Cardiac muscle cell (in vitro differentiated cells and primary cell): Measurements from ENCODE around the gene BBOX1. TPM values are rescaled to one million over a fixed set of nuclear protein-coding genes. Genes with fewer than 3 reads are reported as not detected.
"Not testable (repeated sequence)": the region's sequence is repeated elsewhere in the genome, so short reads cannot be mapped to it uniquely, and the experiment has no call there.

Source experiments
- DNase-seq, 2 donors: peaks; one replicate each; pipeline versions ENCODE4 v3.0.0 to v3.0.0-alpha.2; 2010 to 2017; ENCODE audit warnings: low read depth in 1 of 2, low spot score in 1 of 2
- H3K27ac ChIP-seq: fragments of 200-600 bp; sonication (generic); 2 replicates; pipeline ENCODE4 v1.5.1; 2016
- H3K27me3 ChIP-seq: fragments of 200-600 bp; sonication (generic); 2 replicates; pipeline ENCODE4 v1.6.0; 2016; ENCODE audit warnings: control low read depth
- H3K36me3 ChIP-seq: fragments of 200-600 bp; sonication (generic); 2 replicates; pipeline ENCODE4 v1.5.1; 2016; ENCODE audit warnings: control low read depth
- H3K4me1 ChIP-seq: fragments of 200-600 bp; sonication (generic); 2 replicates; pipeline ENCODE4 v1.8.1; 2017; ENCODE audit warnings: low read depth, mild to moderate bottlenecking, mixed run types
- H3K4me3 ChIP-seq: fragments of 200-600 bp; sonication (generic); 2 replicates; pipeline ENCODE4 v1.5.1; 2016; ENCODE audit warnings: mild to moderate bottlenecking
- H3K9me3 ChIP-seq: fragments of 200-600 bp; sonication (generic); 2 replicates; pipeline ENCODE4 v1.5.1; 2017; ENCODE audit warnings: low read depth, mild to moderate bottlenecking, control low read depth
- CTCF ChIP-seq: IDR thresholded peaks from 2 replicates; pipeline ENCODE4 v1.5.1; 2012; ENCODE audit warnings: low read depth, mild to moderate bottlenecking, low read length
- polyA plus RNA-seq: library from polyadenylated mRNA; unstranded; fragments of >200 nt; fragmentation: Nextera tagmentation; extraction: Ambion mirVana; gene quantifications from 2 replicates; pipeline ENCODE4 v1.2.1, GENCODE V29; 2016
- total RNA-seq: library from RNA; depleted of rRNA; stranded (reverse); fragments of >200 nt; gene quantifications from 2 replicates; pipeline ENCODE4 v1.2.3, GENCODE V29; 2016

The BBOX1 gene
- total and polyA plus RNA-seq, 2 experiments from 2014 or later: not detected

GRCh38 chr11:27166130-27166529, 125.5 kb downstream of the BBOX1 start:
- Histone ChIP-seq H3K36me3 (no peaks in the 10 kb centered on the region), H3K9me3 (no peaks in the 10 kb centered on the region), H3K27me3 (no peaks in the 10 kb centered on the region), H3K4me1 (no peaks in the 10 kb centered on the region), H3K27ac (no peak overlapping the region), H3K4me3 (no peak overlapping the region)
- DNase-seq: no peak
- TF ChIP-seq CTCF: no peak

GRCh38 chr11:27171376-27171958, 130.9 kb downstream of the BBOX1 start:
- Histone ChIP-seq H3K27ac (no peak overlapping the region), H3K4me1 (no peaks in the 10 kb centered on the region), H3K4me3 (no peak overlapping the region), H3K27me3 (no peaks in the 10 kb centered on the region), H3K9me3 (no peaks in the 10 kb centered on the region), H3K36me3 (no peaks in the 10 kb centered on the region)
- DNase-seq: no peak
- no peak for TF ChIP-seq CTCF

- Histone ChIP-seq H3K4me1 (no peaks in the 10 kb centered on the region), H3K9me3 (no peaks in the 10 kb centered on the region), H3K27me3 (no peaks in the 10 kb centered on the region), H3K27ac (no peak overlapping the region), H3K4me3 (no peak overlapping the region), H3K36me3 (no peaks in the 10 kb centered on the region)
- DNase-seq: no peak
- no peak for TF ChIP-seq CTCF
Observed at GRCh38 chr11:27173545-27173944, 132.9 kb downstream of the BBOX1 start.

- DNase-seq: no peak
- Histone ChIP-seq H3K4me3 (no peak overlapping the region), H3K27me3 (no peaks in the 10 kb centered on the region), H3K4me1 (no peaks in the 10 kb centered on the region), H3K27ac (no peak overlapping the region), H3K9me3 (no peaks in the 10 kb centered on the region), H3K36me3 (no peaks in the 10 kb centered on the region)
- TF ChIP-seq CTCF: no peak
Observed at GRCh38 chr11:27174021-27174420, 133.4 kb downstream of the BBOX1 start.

- no peak overlapping the region for H3K27ac ChIP-seq
- no peak for TF ChIP-seq CTCF
Observed at GRCh38 chr11:27174672-27175210, 134.1 kb downstream of the BBOX1 start.

GRCh38 chr11:27175562-27175961, 134.9 kb downstream of the BBOX1 start:
- not testable (repeated sequence) for H3K27ac ChIP-seq, H3K36me3 ChIP-seq, DNase-seq, H3K4me1 ChIP-seq, H3K9me3 ChIP-seq, H3K27me3 ChIP-seq, H3K4me3 ChIP-seq

More at GRCh38 chr11:27174672-27175210, 134.1 kb downstream of the BBOX1 start:
- no peak for DNase-seq
- Histone ChIP-seq H3K36me3 (no peaks in the 10 kb centered on the region), H3K27me3 (no peaks in the 10 kb centered on the region), H3K4me3 (no peak overlapping the region), H3K4me1 (no peaks in the 10 kb centered on the region), H3K9me3 (no peaks in the 10 kb centered on the region)

Other genes starting within 250 kb of the BBOX1 start
- gene FIBIN, start 46.7 kb upstream of the BBOX1 start, total RNA-seq: 1.8 TPM in 2 replicates
- 2.2 and 2.9 TPM in 2 replicates for gene FIBIN, start 46.7 kb upstream of the BBOX1 start, polyA plus RNA-seq